Measurements from ENCODE around the gene GRAMD1A. TPM values are rescaled to one million over a fixed set of nuclear protein-coding genes. Genes with fewer than 3 reads are reported as not detected.

GRAMD1A gene
- total RNA-seq, 1 donor from 2014 or later = 27.2 TPM

GRCh38 chr19:35015270-35015953, 15.3 kb downstream of the GRAMD1A start:
- Histone ChIP-seq H2AFZ (replicated peaks) (no peak overlapping the region), H3K4me1 (no peaks in the 10 kb centered on the region), H3K27me3 (no peaks in the 10 kb centered on the region), H3K27ac (no peak overlapping the region), H3K9ac (no peak overlapping the region), H3K4me3 (no peak overlapping the region), H3F3A (ENCODE audit: low read depth) (peaks cover 7% of the 10 kb centered on the region), H3K36me3 (no peaks in the 10 kb centered on the region), H3K9me3 (ENCODE audit: low read depth) (no peaks in the 10 kb centered on the region), H3K79me2 (ENCODE audit: low read depth) (no peaks in the 10 kb centered on the region), H3K4me2 (no peak overlapping the region), H4K20me1 (ENCODE audit: low read depth) (peaks cover 4% of the 10 kb centered on the region)
- Mint-ChIP-seq H3K4me1 (no peaks in the 10 kb centered on the region), H3K36me3 (peaks cover 35% of the 10 kb centered on the region), H3K27me3 (ENCODE audit: insufficient read depth, low read depth) (peaks cover 11% of the 10 kb centered on the region), H3K27ac (no peak overlapping the region), H3K4me3 (no peak overlapping the region), H3K9me3 (no peaks in the 10 kb centered on the region)
- TF ChIP-seq EZH2 (IDR thresholded peaks at IDR 0.05) (no peak), EZH2phosphoT487 (IDR thresholded peaks at IDR 0.05) (no peak), CTCF (IDR thresholded peaks at IDR 0.05) (no peak)
- no peak for DNase-seq (ENCODE audit: low spot score)

- Histone ChIP-seq H3K4me1 (no peaks in the 10 kb centered on the region), H3K36me3 (no peaks in the 10 kb centered on the region), H3K9me3 (ENCODE audit: low read depth) (no peaks in the 10 kb centered on the region), H3K27me3 (no peaks in the 10 kb centered on the region), H3K79me2 (ENCODE audit: low read depth) (no peaks in the 10 kb centered on the region), H3K4me2 (no peak overlapping the region), H4K20me1 (ENCODE audit: low read depth) (peaks cover 4% of the 10 kb centered on the region), H2AFZ (replicated peaks) (no peak overlapping the region), H3K4me3 (no peak overlapping the region), H3K9ac (no peak overlapping the region), H3F3A (ENCODE audit: low read depth) (peaks cover 7% of the 10 kb centered on the region), H3K27ac (no peak overlapping the region)
- Mint-ChIP-seq H3K27me3 (ENCODE audit: insufficient read depth, low read depth) (peaks cover 12% of the 10 kb centered on the region), H3K4me3 (no peak overlapping the region), H3K27ac (no peak overlapping the region), H3K36me3 (peaks cover 37% of the 10 kb centered on the region), H3K4me1 (no peaks in the 10 kb centered on the region), H3K9me3 (no peaks in the 10 kb centered on the region)
- no peak for DNase-seq (ENCODE audit: low spot score)
- TF ChIP-seq CTCF (IDR thresholded peaks at IDR 0.05) (no peak), EZH2phosphoT487 (IDR thresholded peaks at IDR 0.05) (no peak), EZH2 (IDR thresholded peaks at IDR 0.05) (no peak)
Measured at GRCh38 chr19:35015954-35016351, 15.8 kb downstream of the GRAMD1A start.

GRCh38 chr19:35017507-35017906, 17.4 kb downstream of the GRAMD1A start:
- no peak overlapping the region for H3K27ac Mint-ChIP-seq
- no peaks in the 10 kb centered on the region for H3K79me2 ChIP-seq (ENCODE audit: low read depth)
- TF ChIP-seq EZH2 (IDR thresholded peaks at IDR 0.05) = no peak
- TF ChIP-seq CTCF (IDR thresholded peaks at IDR 0.05) = no peak
- no peak for TF ChIP-seq EZH2phosphoT487 (IDR thresholded peaks at IDR 0.05)
- no peak overlapping the region for H3K4me3 ChIP-seq
- H3F3A ChIP-seq (ENCODE audit: low read depth) = peaks cover 4% of the 10 kb centered on the region
- no peak overlapping the region for H3K4me3 Mint-ChIP-seq
- H3K36me3 ChIP-seq = no peaks in the 10 kb centered on the region
- H4K20me1 ChIP-seq (ENCODE audit: low read depth) = no peaks in the 10 kb centered on the region
- H3K4me2 ChIP-seq = no peak overlapping the region
- H3K27me3 ChIP-seq = no peaks in the 10 kb centered on the region
- H3K9me3 ChIP-seq (ENCODE audit: low read depth) = no peaks in the 10 kb centered on the region
- H3K4me1 Mint-ChIP-seq = no peaks in the 10 kb centered on the region
- peaks cover 13% of the 10 kb centered on the region for H3K27me3 Mint-ChIP-seq (ENCODE audit: insufficient read depth, low read depth)
- peaks cover 34% of the 10 kb centered on the region for H3K36me3 Mint-ChIP-seq
- H2AFZ ChIP-seq (replicated peaks) = no peak overlapping the region
- H3K9me3 Mint-ChIP-seq = no peaks in the 10 kb centered on the region
- no peak for DNase-seq (ENCODE audit: low spot score)
- H3K27ac ChIP-seq = no peak overlapping the region
- H3K9ac ChIP-seq = no peak overlapping the region
- H3K4me1 ChIP-seq = no peaks in the 10 kb centered on the region
